ENCODE results near the gene DERL3.

The DERL3 gene

GRCh38 chr22:23828800-23829680, 9.8 kb downstream of the DERL3 start:
- no peak for DNase-seq (ENCODE audit: low read depth)
- H3K9me3 ChIP-seq (ENCODE audit: control insufficient read depth, low read length): no peaks in the 10 kb centered on the region
- peaks cover 39% of the 10 kb centered on the region for H3K4me1 ChIP-seq (ENCODE audit: control insufficient read depth, insufficient read depth, low read length)
- H3K4me3 ChIP-seq (ENCODE audit: low read length): no peak overlapping the region
- peaks cover 51% of the 10 kb centered on the region for H3K36me3 ChIP-seq (ENCODE audit: control insufficient read depth, insufficient read depth, low read length, severe bottlenecking)
- H3K9ac ChIP-seq (ENCODE audit: low read length): no peak overlapping the region
- H3K27me3 ChIP-seq (replicated peaks; ENCODE audit: control insufficient read depth, insufficient read depth, low read length): no peaks in the 10 kb centered on the region

GRCh38 chr22:23827351-23827995, 11.3 kb downstream of the DERL3 start:
- H3K9me3 ChIP-seq (ENCODE audit: control insufficient read depth, low read length): no peaks in the 10 kb centered on the region
- peaks cover 58% of the 10 kb centered on the region for H3K36me3 ChIP-seq (ENCODE audit: control insufficient read depth, insufficient read depth, low read length, severe bottlenecking)
- no peaks in the 10 kb centered on the region for H3K27me3 ChIP-seq (replicated peaks; ENCODE audit: control insufficient read depth, insufficient read depth, low read length)
- H3K9ac ChIP-seq (ENCODE audit: low read length): no peak overlapping the region
- no peak overlapping the region for H3K4me3 ChIP-seq (ENCODE audit: low read length)
- DNase-seq (ENCODE audit: low read depth): no peak
- peaks cover 53% of the 10 kb centered on the region for H3K4me1 ChIP-seq (ENCODE audit: control insufficient read depth, insufficient read depth, low read length)

- peaks cover 61% of the 10 kb centered on the region for H3K36me3 ChIP-seq (ENCODE audit: control insufficient read depth, insufficient read depth, low read length, severe bottlenecking)
- H3K4me3 ChIP-seq (ENCODE audit: low read length): no peak overlapping the region
- H3K27me3 ChIP-seq (replicated peaks; ENCODE audit: control insufficient read depth, insufficient read depth, low read length): no peaks in the 10 kb centered on the region
- H3K9ac ChIP-seq (ENCODE audit: low read length): no peak overlapping the region
- no peaks in the 10 kb centered on the region for H3K9me3 ChIP-seq (ENCODE audit: control insufficient read depth, low read length)
- H3K4me1 ChIP-seq (ENCODE audit: control insufficient read depth, insufficient read depth, low read length): peaks cover 56% of the 10 kb centered on the region
- no peak for DNase-seq (ENCODE audit: low read depth)
Observed at GRCh38 chr22:23826510-23827350, 12.1 kb downstream of the DERL3 start.

- Histone ChIP-seq H3K36me3 (ENCODE audit: control insufficient read depth, insufficient read depth, low read length, severe bottlenecking) (peaks cover 64% of the 10 kb centered on the region), H3K4me1 (ENCODE audit: control insufficient read depth, insufficient read depth, low read length) (peaks cover 56% of the 10 kb centered on the region), H3K9ac (ENCODE audit: low read length) (no peak overlapping the region), H3K4me3 (ENCODE audit: low read length) (no peak overlapping the region), H3K27me3 (replicated peaks; ENCODE audit: control insufficient read depth, insufficient read depth, low read length) (no peaks in the 10 kb centered on the region), H3K9me3 (ENCODE audit: control insufficient read depth, low read length) (no peaks in the 10 kb centered on the region)
- DNase-seq (ENCODE audit: low read depth): no peak
Observed at GRCh38 chr22:23825246-23825905, 13.4 kb downstream of the DERL3 start.

GRCh38 chr22:23824476-23825245, 14.1 kb downstream of the DERL3 start:
- H3K27me3 ChIP-seq (replicated peaks; ENCODE audit: control insufficient read depth, insufficient read depth, low read length): no peaks in the 10 kb centered on the region
- no peak overlapping the region for H3K9ac ChIP-seq (ENCODE audit: low read length)
- H3K9me3 ChIP-seq (ENCODE audit: control insufficient read depth, low read length): no peaks in the 10 kb centered on the region
- no peak overlapping the region for H3K4me3 ChIP-seq (ENCODE audit: low read length)
- no peak for DNase-seq (ENCODE audit: low read depth)
- H3K36me3 ChIP-seq (ENCODE audit: control insufficient read depth, insufficient read depth, low read length, severe bottlenecking): peaks cover 69% of the 10 kb centered on the region
- peaks cover 50% of the 10 kb centered on the region for H3K4me1 ChIP-seq (ENCODE audit: control insufficient read depth, insufficient read depth, low read length)

GRCh38 chr22:23823331-23823791, 15.4 kb downstream of the DERL3 start:
- Histone ChIP-seq H3K9ac (ENCODE audit: low read length) (no peak overlapping the region), H3K4me3 (ENCODE audit: low read length) (no peak overlapping the region), H3K27me3 (replicated peaks; ENCODE audit: control insufficient read depth, insufficient read depth, low read length) (no peaks in the 10 kb centered on the region), H3K36me3 (ENCODE audit: control insufficient read depth, insufficient read depth, low read length, severe bottlenecking) (peaks cover 79% of the 10 kb centered on the region), H3K4me1 (ENCODE audit: control insufficient read depth, insufficient read depth, low read length) (peaks cover 37% of the 10 kb centered on the region), H3K9me3 (ENCODE audit: control insufficient read depth, low read length) (no peaks in the 10 kb centered on the region)
- no peak for DNase-seq (ENCODE audit: low read depth)

- no peak for DNase-seq (ENCODE audit: low read depth)
- H3K9ac ChIP-seq (ENCODE audit: low read length): no peak overlapping the region
- H3K9me3 ChIP-seq (ENCODE audit: control insufficient read depth, low read length): no peaks in the 10 kb centered on the region
- H3K27me3 ChIP-seq (replicated peaks; ENCODE audit: control insufficient read depth, insufficient read depth, low read length): no peaks in the 10 kb centered on the region
- no peak overlapping the region for H3K4me3 ChIP-seq (ENCODE audit: low read length)
- H3K36me3 ChIP-seq (ENCODE audit: control insufficient read depth, insufficient read depth, low read length, severe bottlenecking): peaks cover 85% of the 10 kb centered on the region
- H3K4me1 ChIP-seq (ENCODE audit: control insufficient read depth, insufficient read depth, low read length): peaks cover 32% of the 10 kb centered on the region
Observed at GRCh38 chr22:23822101-23822671, 16.6 kb downstream of the DERL3 start.

GRCh38 chr22:23820748-23821211, 18.0 kb downstream of the DERL3 start:
- Histone ChIP-seq H3K27me3 (replicated peaks; ENCODE audit: control insufficient read depth, insufficient read depth, low read length) (no peaks in the 10 kb centered on the region), H3K4me3 (ENCODE audit: low read length) (no peak overlapping the region), H3K36me3 (ENCODE audit: control insufficient read depth, insufficient read depth, low read length, severe bottlenecking) (peaks cover 79% of the 10 kb centered on the region), H3K9ac (ENCODE audit: low read length) (no peak overlapping the region), H3K9me3 (ENCODE audit: control insufficient read depth, low read length) (no peaks in the 10 kb centered on the region), H3K4me1 (ENCODE audit: control insufficient read depth, insufficient read depth, low read length) (peaks cover 21% of the 10 kb centered on the region)
- DNase-seq (ENCODE audit: low read depth): no peak

- H3K9me3 ChIP-seq (ENCODE audit: control insufficient read depth, low read length): no peaks in the 10 kb centered on the region
- H3K27me3 ChIP-seq (replicated peaks; ENCODE audit: control insufficient read depth, insufficient read depth, low read length): no peaks in the 10 kb centered on the region
- H3K4me1 ChIP-seq (ENCODE audit: control insufficient read depth, insufficient read depth, low read length): peaks cover 17% of the 10 kb centered on the region
- peaks cover 64% of the 10 kb centered on the region for H3K36me3 ChIP-seq (ENCODE audit: control insufficient read depth, insufficient read depth, low read length, severe bottlenecking)
- no peak overlapping the region for H3K4me3 ChIP-seq (ENCODE audit: low read length)
- DNase-seq (ENCODE audit: low read depth): no peak
- H3K9ac ChIP-seq (ENCODE audit: low read length): no peak overlapping the region
Observed at GRCh38 chr22:23818541-23818940, 20.3 kb downstream of the DERL3 start.

GRCh38 chr22:23817146-23817545, 21.7 kb downstream of the DERL3 start:
- no peaks in the 10 kb centered on the region for H3K9me3 ChIP-seq (ENCODE audit: control insufficient read depth, low read length)
- H3K9ac ChIP-seq (ENCODE audit: low read length): no peak overlapping the region
- no peak for DNase-seq (ENCODE audit: low read depth)
- H3K4me1 ChIP-seq (ENCODE audit: control insufficient read depth, insufficient read depth, low read length): peaks cover 4% of the 10 kb centered on the region
- no peaks in the 10 kb centered on the region for H3K27me3 ChIP-seq (replicated peaks; ENCODE audit: control insufficient read depth, insufficient read depth, low read length)
- peaks cover 56% of the 10 kb centered on the region for H3K36me3 ChIP-seq (ENCODE audit: control insufficient read depth, insufficient read depth, low read length, severe bottlenecking)
- no peak overlapping the region for H3K4me3 ChIP-seq (ENCODE audit: low read length)

Measured in adipocyte (in vitro differentiated cells).